ENCODE measurements around the gene ANKH. TPM values are rescaled to one million over a fixed set of nuclear protein-coding genes. Genes with fewer than 3 reads are reported as not detected.

ANKH gene
- total and polyA plus RNA-seq, 10 of the 15 experiments (the other 5 are each of a cell fraction or from before 2014, with no cell fraction given) = 2.1 to 43.9 (median 14.4) TPM

- TF ChIP-seq ZNF274 (IDR thresholded peaks at IDR 0.05; ENCODE audit: insufficient read depth, insufficient read length) (no peak), HSF1 (IDR thresholded peaks at IDR 0.05; ENCODE audit: low read depth, low read length) (no peak), MAX (IDR thresholded peaks at IDR 0.05; ENCODE audit: low read depth, low read length) (peak; percentile 23; the same call in 1 of the 2 replicates), IRF5 (IDR thresholded peaks at IDR 0.05; ENCODE audit: borderline replicate concordance) (no peak), KDM1A (IDR thresholded peaks at IDR 0.05; ENCODE audit: borderline replicate concordance) (no peak), NFYB (IDR thresholded peaks at IDR 0.05; ENCODE audit: insufficient read depth, low read depth, low read length) (no peak), ATF2 (IDR thresholded peaks at IDR 0.05; ENCODE audit: low read length) (peak; percentile 58; the same call in 1 of the 2 replicates), SMARCA5 (IDR thresholded peaks at IDR 0.05) (0 out of 2 replicates have a peak, but pooled peaks have one; percentile 63), IRF4 (IDR thresholded peaks at IDR 0.05; ENCODE audit: low read depth, low read length) (0 out of 2 replicates have a peak, but pooled peaks have one; percentile 22), SMC3 (IDR thresholded peaks at IDR 0.05; ENCODE audit: borderline replicate concordance, low read length) (peak; percentile 56; the same call in 1 of the 2 replicates), RCOR1 (conservative IDR thresholded peaks at IDR 0.05; ENCODE audit: low read depth, low read length) (no peak), BACH1 (IDR thresholded peaks at IDR 0.05; ENCODE audit: borderline replicate concordance) (0 out of 2 replicates have a peak, but pooled peaks have one; percentile 23), HDAC2 (IDR thresholded peaks at IDR 0.05) (no peak), MTA2 (IDR thresholded peaks at IDR 0.05; ENCODE audit: low read depth) (peak; percentile 39; the same call in 1 of the 2 replicates), MEF2B (IDR thresholded peaks at IDR 0.05; ENCODE audit: partially characterized antibody, poor library complexity, severe bottlenecking) (no peak), RELB (IDR thresholded peaks at IDR 0.05; ENCODE audit: low read depth) (no peak), CHD2 (IDR thresholded peaks at IDR 0.05; ENCODE audit: borderline replicate concordance, low read depth, low read length) (no peak), NR2F1 (conservative IDR thresholded peaks at IDR 0.05) (no peak), SREBF1 (IDR thresholded peaks at IDR 0.05; ENCODE audit: low read length) (no peak), NFIC (IDR thresholded peaks at IDR 0.05; ENCODE audit: low read depth, low read length) (peak; percentile 35; the same call in 1 of the 2 replicates), ATF3 (IDR thresholded peaks at IDR 0.05; ENCODE audit: borderline replicate concordance, extremely low read depth, low read depth, low read length) (no peak), HCFC1 (IDR thresholded peaks at IDR 0.05; ENCODE audit: low read length) (no peak), SP1 (IDR thresholded peaks at IDR 0.05; ENCODE audit: low read depth, low read length) (peak; percentile 14), BCL11A (IDR thresholded peaks at IDR 0.05; ENCODE audit: low read depth, low read length) (no peak), KAT2A (conservative IDR thresholded peaks at IDR 0.05; ENCODE audit: control insufficient read depth, low read depth, low read length) (no peak), POLR2AphosphoS2 (IDR thresholded peaks at IDR 0.05; ENCODE audit: low read depth, low read length) (no peak), RELA (IDR thresholded peaks at IDR 0.05; ENCODE audit: borderline replicate concordance, partially characterized antibody) (peak; percentile 43)
These were observed 185.8 kb downstream of the ANKH start (continued) for GRCh38 chr5:14685757-14686156.

All from GM12878 (cell line).